Panc1 (cell line): ENCODE measurements around the gene GRAMD1B.

Experiments
- CTCF ChIP-seq: fragments of 450-650 bp; IDR thresholded peaks from 2 replicates; pipeline ENCODE4 v1.5.1; 2017; ENCODE audit warnings: mild to moderate bottlenecking
- POLR2AphosphoS5 ChIP-seq: IDR thresholded peaks from 2 replicates; pipeline ENCODE4 v1.6.1; 2012; ENCODE audit warnings: mild to moderate bottlenecking, low read depth, low read length, moderate library complexity
- REST ChIP-seq, 2 experiments: IDR thresholded peaks; 2 replicates each; pipeline ENCODE4 v1.6.1; 2011 to 2012; ENCODE audit warnings: low read depth in 2 of 2, control low read depth in 1 of 2, low read length in 1 of 2, mild to moderate bottlenecking in 1 of 2, moderate library complexity in 1 of 2; ENCODE audit not compliant: insufficient read depth in 1 of 2

- no peak for TF ChIP-seq CTCF
- TF ChIP-seq POLR2AphosphoS5, result no peak
- TF ChIP-seq REST (IDR thresholded peaks at IDR 0.05; ENCODE audit: insufficient read depth in 1 of 2, low read depth in 2 of 2, low read length in 1 of 2), result no peak
Measured at GRCh38 chr11:123393312-123393927, 36.6 kb upstream of the GRAMD1B start.
